ENCODE results near the gene TEK. TPM values are rescaled to one million over a fixed set of nuclear protein-coding genes. Genes with fewer than 3 reads are reported as not detected.

TEK gene
- total RNA-seq, 2 experiments from 2014 or later = not detected

- no peaks in the 10 kb centered on the region for H3K9me3 Mint-ChIP-seq
- intact Hi-C loops (cut with micrococcal nuclease) = loop anchor here (1.0 to 5.0 kb wide), 5 partner anchors 30 to 532 kb away; partner anchors contain the start of gene CAAP1
- H3K4me1 Mint-ChIP-seq (ENCODE audit: low read depth) = peaks cover 1% of the 10 kb centered on the region
- peak; percentile 13 for DNase-seq
- H3K36me3 Mint-ChIP-seq (ENCODE audit: low read depth) = no peaks in the 10 kb centered on the region
- CTCF ChIA-PET = interaction anchor here (0.6 to 2.6 kb wide), 9 partner anchors 9 to 724 kb away, joined by 3 to 12 read pairs (median 3); no protein-coding TSS in a partner anchor
- H3K27me3 Mint-ChIP-seq (ENCODE audit: low read depth) = peaks cover 6% of the 10 kb centered on the region
- H3K4me3 Mint-ChIP-seq = no peak overlapping the region
- H3K27ac Mint-ChIP-seq = no peak overlapping the region
Observed at GRCh38 chr9:27276193-27277030, 167.4 kb downstream of the TEK start.

- intact Hi-C loops (cut with micrococcal nuclease) = loop anchor here (5.0 kb wide), 1 partner anchor 254 kb away; no protein-coding TSS in a partner anchor
- Mint-ChIP-seq H3K4me1 (ENCODE audit: low read depth) (peaks cover 4% of the 10 kb centered on the region), H3K27me3 (ENCODE audit: low read depth) (peaks cover 18% of the 10 kb centered on the region), H3K9me3 (no peaks in the 10 kb centered on the region), H3K27ac (no peak overlapping the region), H3K36me3 (ENCODE audit: low read depth) (no peaks in the 10 kb centered on the region), H3K4me3 (no peak overlapping the region)
- no peak for DNase-seq
- CTCF ChIA-PET = interaction anchor here (1.4 to 1.5 kb wide), 2 partner anchors 9 to 248 kb away, joined by 3 to 5 read pairs; no protein-coding TSS in a partner anchor
Observed at GRCh38 chr9:27278374-27278773, 169.3 kb downstream of the TEK start.

- Mint-ChIP-seq H3K4me1 (ENCODE audit: low read depth) (peaks cover 4% of the 10 kb centered on the region), H3K27ac (no peak overlapping the region), H3K36me3 (ENCODE audit: low read depth) (no peaks in the 10 kb centered on the region), H3K27me3 (ENCODE audit: low read depth) (peaks cover 18% of the 10 kb centered on the region), H3K4me3 (no peak overlapping the region), H3K9me3 (no peaks in the 10 kb centered on the region)
- intact Hi-C loops (cut with micrococcal nuclease) = loop anchor here (5.0 kb wide), 1 partner anchor 253 kb away; no protein-coding TSS in a partner anchor
- DNase-seq = no peak
- CTCF ChIA-PET = interaction anchor here (1.4 to 1.5 kb wide), 2 partner anchors 8 to 249 kb away, joined by 3 to 5 read pairs; no protein-coding TSS in a partner anchor
Observed at GRCh38 chr9:27279611-27280010, 170.6 kb downstream of the TEK start.

Other genes with a start within 250 kb of the TEK start
- 10 to 100 TPM; 16.1 to 18.1 TPM for gene CAAP1, start 216.4 kb upstream of the TEK start, total RNA-seq
- gene PLAA, start 162.0 kb upstream of the TEK start, total RNA-seq = 10 to 100 TPM; 29.9 to 30.6 TPM
- gene IFT74, start 152.8 kb upstream of the TEK start, total RNA-seq = 1 to 10 TPM; 7.9 to 9.7 TPM
- gene LRRC19, start 103.6 kb upstream of the TEK start, total RNA-seq = not detected
- gene EQTN, start 187.9 kb downstream of the TEK start, total RNA-seq = not detected